NCI-H187 (cell line): ENCODE results near the gene DDI2.
"Not testable (repeated sequence)": the region's sequence is repeated elsewhere in the genome, so short reads cannot be mapped to it uniquely, and the experiment has no call there.

Source experiments
- DNase-seq, 2 experiments: peaks; one replicate each; lab custom pipeline; 2025; lab: John Stamatoyannopoulos, UW

DDI2 gene

GRCh38 chr1:15678578-15678977, 61.3 kb downstream of the DDI2 start:
- DNase-seq: no peak

DNA sequence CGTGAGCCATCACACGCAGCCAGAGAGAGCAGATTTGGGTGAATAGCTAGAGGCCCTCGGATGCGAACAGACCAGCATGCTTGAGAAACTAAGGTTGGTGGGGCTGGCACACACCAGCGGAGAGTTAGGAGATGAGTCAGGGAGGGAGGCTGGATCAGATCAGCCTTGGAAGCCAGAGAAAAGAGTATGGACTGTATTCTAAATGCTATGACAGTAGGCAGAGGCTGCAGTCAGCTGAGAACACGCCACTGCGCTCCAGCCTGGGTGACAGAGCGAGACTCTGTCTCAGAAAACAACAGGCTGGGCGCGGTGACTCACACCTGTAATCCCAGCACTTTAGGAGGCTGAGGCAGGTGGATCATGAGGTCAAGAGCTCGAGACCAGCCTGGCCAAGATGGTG, 62.9 kb downstream of the DDI2 start:
- no peak for DNase-seq

DNA sequence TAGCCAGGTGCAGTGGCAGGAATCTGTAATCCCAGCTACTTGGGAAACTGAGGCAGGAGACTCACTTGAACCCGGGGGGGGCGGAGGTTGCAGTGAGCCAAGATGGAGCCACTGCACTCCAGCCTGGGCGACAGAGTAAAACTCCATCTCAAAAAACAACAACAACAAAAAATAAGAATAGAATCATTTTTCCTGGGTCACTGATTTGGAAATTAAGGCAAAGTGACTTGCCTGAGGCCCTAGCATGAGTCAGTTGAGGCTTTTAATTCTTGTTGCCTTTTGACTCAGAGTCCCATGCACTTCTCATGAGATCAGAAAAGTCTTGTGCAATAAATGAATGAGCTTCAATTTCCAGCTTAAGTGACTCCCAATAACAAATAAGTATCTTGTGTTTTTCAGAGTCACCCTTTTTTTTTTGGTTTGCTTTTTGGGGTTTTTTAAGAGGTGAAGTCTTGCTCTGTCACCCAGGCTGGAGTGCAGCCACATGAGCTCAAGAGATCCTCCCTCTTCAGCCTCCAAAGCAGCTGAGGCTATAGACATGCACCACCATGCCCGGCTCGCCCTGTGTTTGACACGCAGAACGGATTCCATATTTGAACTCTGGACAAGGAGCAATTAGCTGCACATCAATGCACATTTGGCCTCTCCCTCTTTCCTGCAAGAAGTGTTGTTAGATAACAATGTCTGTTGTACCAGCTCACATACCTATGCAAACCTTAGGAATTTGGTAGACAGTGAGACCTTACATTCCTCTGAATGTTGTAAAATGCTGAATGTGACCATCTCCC, 63.5 kb downstream of the DDI2 start:
- DNase-seq: no peak

- DNase-seq: no peak
Measured at GRCh38 chr1:15681349-15682292, 64.4 kb downstream of the DDI2 start.

- no peak for DNase-seq
Measured at GRCh38 chr1:15682936-15683341, 65.7 kb downstream of the DDI2 start.

GRCh38 chr1:15683345-15684039, 66.2 kb downstream of the DDI2 start:
- no peak for DNase-seq

DNA sequence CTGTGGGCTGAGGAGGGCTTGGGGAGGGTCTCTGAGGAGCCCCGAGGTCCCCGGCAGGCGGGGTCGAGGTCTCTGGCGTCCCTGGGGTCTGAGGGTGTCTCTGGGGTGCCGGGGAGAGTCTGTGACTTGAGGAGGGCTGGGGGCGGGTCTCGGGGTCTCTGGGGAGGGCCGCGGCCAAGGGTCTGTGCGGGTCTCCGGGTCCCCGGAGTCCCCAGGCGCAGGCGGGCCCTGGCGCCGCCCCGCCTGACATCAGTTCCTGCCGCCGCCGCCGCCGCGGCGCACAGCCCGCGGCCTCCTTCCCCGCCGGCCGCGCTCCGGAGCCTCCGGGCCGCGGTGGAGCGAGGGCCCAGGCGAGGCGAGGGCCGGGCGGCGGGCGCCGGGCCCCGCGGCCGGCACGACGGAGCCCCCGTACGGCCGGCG, 66.8 kb downstream of the DDI2 start, which contains the start of gene PLEKHM2:
PLEKHM2 (plus strand) TSS at position 279 of the 420 bp plus-strand sequence. CDS start 239 bp downstream, outside the sequence.
- peak in 1 of 2 experiments; percentile 13 for DNase-seq

DNA sequence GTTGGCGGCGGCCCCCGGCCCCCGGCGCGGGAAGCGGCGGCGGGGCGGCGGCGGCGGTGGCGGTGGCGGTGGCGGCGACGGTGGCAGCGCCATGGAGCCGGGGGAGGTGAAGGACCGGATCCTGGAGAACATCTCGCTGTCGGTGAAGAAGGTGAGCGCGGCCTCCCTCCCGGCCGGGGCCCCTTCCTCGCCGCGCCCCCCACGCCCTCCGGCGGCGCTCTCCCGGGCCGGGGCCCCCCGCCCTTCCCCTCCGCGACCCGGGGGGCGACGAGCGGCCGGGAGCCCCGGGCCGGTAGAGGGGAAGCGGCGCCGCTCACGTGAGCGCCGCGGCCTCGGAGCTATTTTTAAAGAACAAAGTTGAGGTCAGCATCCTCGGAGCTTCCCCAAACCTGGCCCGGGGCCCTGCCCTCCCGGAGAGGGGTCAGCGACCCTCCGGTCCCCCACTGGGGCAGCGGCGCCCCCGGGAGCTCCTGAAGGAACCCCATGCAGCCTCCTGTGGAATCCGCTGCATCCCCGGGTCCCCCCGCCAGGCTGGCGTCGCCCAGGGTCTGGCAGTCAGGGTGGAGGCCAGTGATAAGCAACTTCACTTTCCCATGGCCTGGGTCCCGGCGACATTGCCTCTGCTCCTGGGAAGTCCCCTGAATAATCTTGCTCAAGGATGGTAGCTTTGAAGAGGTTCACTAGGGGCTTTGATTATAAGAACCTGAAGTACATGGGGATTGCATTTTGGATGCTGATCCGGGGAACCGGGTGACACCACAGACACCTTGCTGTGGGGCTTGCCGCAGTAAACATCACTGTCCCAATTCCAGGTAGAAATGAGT, 67.4 kb downstream of the DDI2 start:
- no peak for DNase-seq

GRCh38 chr1:15685820-15686219, 68.6 kb downstream of the DDI2 start:
- DNase-seq: no peak

DNA sequence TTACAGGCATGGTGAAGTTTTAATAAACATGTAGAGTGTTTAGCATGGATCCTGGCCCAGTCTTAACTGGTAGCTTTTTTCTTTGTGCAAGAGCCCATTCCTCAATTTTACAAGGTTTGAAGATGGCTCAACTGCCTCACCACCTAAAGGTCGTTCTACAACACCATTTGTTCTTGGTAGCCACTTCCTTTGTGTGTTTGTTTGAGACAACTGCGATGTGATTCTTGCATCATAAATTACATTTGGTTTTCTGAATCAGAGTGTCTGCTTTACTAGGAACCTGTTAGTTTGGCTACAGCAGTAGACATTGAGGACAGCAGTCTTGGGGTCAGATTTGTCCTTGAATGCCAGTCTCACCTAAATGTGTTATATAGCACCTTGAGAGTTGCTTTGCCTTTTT, 70.2 kb downstream of the DDI2 start:
- no peak for DNase-seq

DNA sequence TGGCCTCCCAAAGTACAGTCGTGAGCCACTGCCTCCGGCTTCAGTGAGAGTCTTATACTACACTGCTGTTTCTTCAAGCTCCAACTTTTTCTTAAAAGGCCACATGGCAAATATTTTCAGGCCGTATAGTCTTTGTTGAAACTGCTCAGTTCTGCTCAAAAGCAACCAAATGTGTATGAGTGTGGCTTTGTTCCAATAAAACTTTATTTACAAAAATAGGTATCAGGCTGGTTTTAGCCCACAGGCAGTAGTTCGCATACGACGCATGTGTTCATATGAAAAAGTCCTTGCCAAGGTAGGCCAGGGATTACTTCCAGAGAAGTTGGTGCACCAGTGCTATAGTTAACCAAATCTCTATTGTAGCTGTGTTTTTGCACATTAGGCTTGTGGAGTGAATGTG, 73.1 kb downstream of the DDI2 start:
- DNase-seq: no peak

DNA sequence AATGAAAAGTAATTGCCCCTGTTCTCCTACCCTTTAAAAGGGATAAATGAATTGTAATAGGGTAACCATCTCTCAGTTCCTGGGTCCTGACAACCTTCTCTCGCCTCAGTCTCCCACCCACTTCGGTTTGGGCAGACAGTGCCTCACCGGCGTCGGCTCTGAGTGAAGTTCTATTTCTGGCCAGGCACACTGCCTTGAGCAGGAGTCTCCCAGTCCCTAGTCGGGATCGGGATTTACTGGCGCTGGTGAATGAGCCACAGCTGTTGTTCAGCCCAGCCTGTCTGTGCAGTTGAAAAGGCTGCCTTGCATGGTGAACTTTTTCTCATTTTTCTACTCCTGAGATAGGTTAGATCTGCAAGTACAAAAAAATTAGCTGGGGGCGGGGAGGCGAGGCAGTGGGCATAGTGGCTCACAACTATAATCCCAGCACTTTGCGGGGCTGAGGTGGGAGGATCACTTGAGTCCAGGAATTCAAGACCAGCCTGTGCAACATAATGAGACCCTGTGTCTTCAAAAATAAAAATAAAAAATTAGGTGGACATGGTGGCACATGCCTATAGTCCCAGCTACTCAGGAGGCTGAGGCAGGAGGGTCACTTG, 74.3 kb downstream of the DDI2 start:
- no peak for DNase-seq

DNA sequence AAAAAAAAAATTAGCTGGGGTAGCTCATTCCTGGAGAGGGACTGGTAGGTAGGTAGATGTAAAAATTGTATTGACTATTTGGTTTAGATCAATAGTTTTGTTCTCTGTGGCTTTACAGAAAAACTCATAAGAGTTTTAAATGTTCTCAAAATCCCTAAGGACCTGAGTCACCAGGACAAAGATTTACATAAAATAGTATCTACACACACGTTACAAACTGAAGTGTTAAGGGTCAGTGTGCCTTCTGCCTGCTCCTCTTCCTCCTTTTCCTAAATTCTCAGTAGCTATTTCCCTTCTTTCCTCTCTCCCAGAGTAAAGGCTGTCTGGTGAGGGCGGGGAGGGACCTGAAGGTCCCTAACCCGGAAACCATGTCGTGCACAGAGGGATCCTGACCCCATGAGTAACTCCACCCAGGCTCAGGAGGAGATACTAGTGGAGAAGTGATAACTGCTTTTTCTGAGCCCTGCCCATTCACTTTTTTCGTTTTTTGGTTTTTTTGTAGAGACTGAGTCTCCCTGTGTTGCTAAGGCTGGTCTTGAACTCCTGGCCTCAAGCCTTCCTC, 74.9 kb downstream of the DDI2 start:
- DNase-seq: no peak

GRCh38 chr1:15693371-15693770, 76.1 kb downstream of the DDI2 start:
- DNase-seq: no peak

- DNase-seq: no peak
Measured at GRCh38 chr1:15696956-15697521, 79.8 kb downstream of the DDI2 start.

- DNase-seq: no peak
Measured at GRCh38 chr1:15698201-15698600, 80.9 kb downstream of the DDI2 start.

- not testable (repeated sequence) for DNase-seq
Measured at GRCh38 chr1:15699321-15699720, 82.1 kb downstream of the DDI2 start.

DNA sequence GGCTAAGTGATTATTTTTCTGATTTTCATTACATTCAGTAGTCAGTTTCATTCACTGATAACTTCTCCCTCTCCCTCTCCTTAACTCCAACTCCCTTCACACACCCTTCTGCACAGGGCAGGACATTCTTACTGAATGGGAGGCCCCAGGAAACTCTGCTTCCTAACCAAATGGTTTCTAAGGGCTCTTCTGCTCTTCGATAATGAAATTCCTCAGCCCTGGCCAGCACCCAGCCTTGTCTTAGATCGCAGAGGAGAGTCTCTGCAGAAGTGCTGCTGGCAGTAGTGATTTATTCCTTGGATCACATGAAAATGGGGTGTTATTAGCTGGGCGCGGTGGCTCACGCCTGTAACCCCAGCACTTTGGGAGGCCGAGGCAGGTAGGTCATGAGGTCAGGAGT, 83.2 kb downstream of the DDI2 start:
- DNase-seq: no peak

- no peak for DNase-seq
Measured at GRCh38 chr1:15701784-15702183, 84.5 kb downstream of the DDI2 start.
